ENCODE data around the gene GNMT.

GNMT gene

GRCh38 chr6:42960243-42961019 lies at the start of gene GNMT:
Gene GNMT (plus strand): TSS chr6:42960754. CDS start chr6:42960768, 14 bp downstream.
- peak in 1 of 2 donors; percentile 11 for DNase-seq (ENCODE audit: extremely low read depth in 1 of 2, low read depth in 1 of 2)

- DNase-seq (ENCODE audit: extremely low read depth in 1 of 2, low read depth in 1 of 2): no peak
Observed at GRCh38 chr6:42911171-42912021, 49.2 kb upstream of the GNMT start.

DNA sequence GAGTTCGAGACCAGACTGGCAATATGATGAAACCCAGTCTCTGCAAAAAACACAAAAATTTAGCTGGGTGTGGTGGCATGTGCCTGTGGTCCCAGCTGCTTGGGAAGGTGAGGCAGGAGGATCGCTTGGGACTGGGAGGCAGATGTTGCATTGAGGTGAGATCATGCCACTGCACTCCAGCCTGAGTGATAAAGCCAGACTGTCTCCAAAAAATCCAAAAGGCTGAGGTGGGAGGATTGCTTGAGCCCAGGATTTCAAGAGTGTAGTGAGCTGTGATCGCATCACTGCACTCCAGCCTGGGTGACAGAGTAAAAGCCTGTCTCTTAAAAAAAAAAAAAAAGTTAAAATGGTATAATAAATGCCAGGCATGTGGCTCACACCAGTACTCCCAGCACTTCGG lies 46.0 kb upstream of the GNMT start:
- DNase-seq (ENCODE audit: extremely low read depth in 1 of 2, low read depth in 1 of 2): no peak

- no peak for DNase-seq (ENCODE audit: extremely low read depth in 1 of 2, low read depth in 1 of 2)
Observed at GRCh38 chr6:42915732-42916131, 44.8 kb upstream of the GNMT start, which contains the start of gene PTCRA. Gene PTCRA (plus strand): TSS chr6:42916053. CDS start chr6:42916070, 17 bp downstream.

GRCh38 chr6:42916288-42916687 lies 44.3 kb upstream of the GNMT start:
- DNase-seq (ENCODE audit: extremely low read depth in 1 of 2, low read depth in 1 of 2): no peak

- DNase-seq (ENCODE audit: extremely low read depth in 1 of 2, low read depth in 1 of 2): no peak
Observed at GRCh38 chr6:42921801-42922200, 38.8 kb upstream of the GNMT start.

GRCh38 chr6:42923666-42924065 lies 36.9 kb upstream of the GNMT start:
- DNase-seq (ENCODE audit: extremely low read depth in 1 of 2, low read depth in 1 of 2): no peak

DNA sequence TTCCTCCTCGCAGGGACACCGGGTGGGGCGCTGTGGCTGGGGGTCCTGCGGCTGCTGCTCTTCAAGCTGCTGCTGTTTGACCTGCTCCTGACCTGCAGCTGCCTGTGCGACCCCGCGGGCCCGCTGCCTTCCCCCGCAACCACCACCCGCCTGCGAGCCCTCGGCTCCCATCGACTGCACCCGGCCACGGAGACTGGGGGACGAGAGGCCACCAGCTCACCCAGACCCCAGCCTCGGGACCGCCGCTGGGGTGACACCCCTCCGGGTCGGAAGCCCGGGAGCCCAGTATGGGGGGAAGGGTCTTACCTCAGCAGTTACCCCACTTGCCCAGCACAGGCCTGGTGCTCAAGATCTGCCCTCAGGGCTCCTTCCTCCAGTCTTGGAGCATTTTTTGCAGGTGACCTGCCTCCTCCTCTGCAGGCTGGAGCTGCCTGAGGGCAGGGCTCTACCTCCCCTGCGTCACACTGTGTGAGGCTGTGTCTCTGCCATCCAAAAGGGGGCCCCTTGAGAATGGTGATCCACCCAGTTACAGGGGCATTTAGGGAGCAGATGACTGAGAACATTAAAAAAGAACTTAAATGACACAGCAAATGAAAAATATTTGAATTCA lies 35.2 kb upstream of the GNMT start:
- no peak for DNase-seq (ENCODE audit: extremely low read depth in 1 of 2, low read depth in 1 of 2)

GRCh38 chr6:42928986-42929820 lies 31.4 kb upstream of the GNMT start, which contains the start of gene CNPY3:
Gene CNPY3 (plus strand): TSS chr6:42929480. CDS start chr6:42929571, 91 bp downstream.
- DNase-seq (ENCODE audit: extremely low read depth in 1 of 2, low read depth in 1 of 2): peak; percentile 87

GRCh38 chr6:42929821-42930360 lies 30.7 kb upstream of the GNMT start:
- DNase-seq (ENCODE audit: extremely low read depth in 1 of 2, low read depth in 1 of 2): peak; percentile 7 to 12

GRCh38 chr6:42932412-42932811 lies 28.1 kb upstream of the GNMT start:
- DNase-seq (ENCODE audit: extremely low read depth in 1 of 2, low read depth in 1 of 2): no peak

- no peak for DNase-seq (ENCODE audit: extremely low read depth in 1 of 2, low read depth in 1 of 2)
Observed at GRCh38 chr6:42933205-42933604, 27.3 kb upstream of the GNMT start.

DNA sequence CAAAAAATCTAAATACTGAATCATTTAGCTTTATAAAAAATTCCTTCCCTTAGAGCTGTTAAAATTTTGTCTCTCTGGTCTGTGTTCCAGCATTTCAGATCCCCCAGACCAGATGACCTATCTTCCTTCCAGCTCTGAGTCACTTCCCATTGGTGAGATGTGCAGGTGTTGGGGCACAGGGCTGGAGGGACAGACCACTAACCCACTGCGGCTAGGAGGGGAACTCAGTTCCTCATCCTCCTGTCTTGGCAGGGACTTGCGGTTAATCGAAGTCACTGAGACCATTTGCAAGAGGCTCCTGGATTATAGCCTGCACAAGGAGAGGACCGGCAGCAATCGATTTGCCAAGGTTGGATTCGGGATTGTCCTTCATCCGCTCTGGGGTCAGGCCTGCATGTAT lies 25.2 kb upstream of the GNMT start:
- no peak for DNase-seq (ENCODE audit: extremely low read depth in 1 of 2, low read depth in 1 of 2)

DNA sequence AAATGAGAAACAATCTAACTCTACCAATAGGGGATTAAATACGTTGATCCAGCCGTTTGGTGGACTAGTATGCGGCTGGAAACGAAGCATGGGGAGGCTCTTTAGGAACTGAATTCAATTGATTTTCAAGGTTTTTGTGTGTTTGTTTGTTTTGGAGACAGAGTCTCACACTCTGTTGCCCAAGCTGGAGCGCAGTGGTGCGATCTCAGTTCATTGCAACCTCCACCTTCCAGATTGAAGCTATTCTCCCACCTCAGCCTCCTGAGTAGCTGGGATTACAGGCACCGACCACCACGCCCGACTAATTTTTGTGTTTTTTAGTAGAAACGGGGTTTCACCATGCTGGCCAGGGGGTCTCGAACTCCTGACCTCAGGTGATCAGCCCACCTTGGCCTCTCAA lies 24.2 kb upstream of the GNMT start:
- DNase-seq (ENCODE audit: extremely low read depth in 1 of 2, low read depth in 1 of 2): no peak

GRCh38 chr6:42937548-42938427 lies 22.8 kb upstream of the GNMT start:
- DNase-seq (ENCODE audit: extremely low read depth in 1 of 2, low read depth in 1 of 2): no peak

DNA sequence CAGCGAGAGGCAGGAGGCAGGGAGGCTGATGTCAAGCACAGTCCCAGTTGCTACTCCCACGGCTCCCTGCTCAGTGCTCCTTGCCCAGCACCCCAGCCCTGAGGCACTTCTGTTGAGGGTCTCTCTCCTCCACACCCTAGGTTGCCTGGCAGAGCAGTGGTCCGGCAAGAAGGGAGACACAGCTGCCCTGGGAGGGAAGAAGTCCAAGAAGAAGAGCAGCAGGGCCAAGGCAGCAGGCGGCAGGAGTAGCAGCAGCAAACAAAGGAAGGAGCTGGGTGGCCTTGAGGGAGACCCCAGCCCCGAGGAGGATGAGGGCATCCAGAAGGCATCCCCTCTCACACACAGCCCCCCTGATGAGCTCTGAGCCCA lies 22.1 kb upstream of the GNMT start:
- no peak for DNase-seq (ENCODE audit: extremely low read depth in 1 of 2, low read depth in 1 of 2)

DNA sequence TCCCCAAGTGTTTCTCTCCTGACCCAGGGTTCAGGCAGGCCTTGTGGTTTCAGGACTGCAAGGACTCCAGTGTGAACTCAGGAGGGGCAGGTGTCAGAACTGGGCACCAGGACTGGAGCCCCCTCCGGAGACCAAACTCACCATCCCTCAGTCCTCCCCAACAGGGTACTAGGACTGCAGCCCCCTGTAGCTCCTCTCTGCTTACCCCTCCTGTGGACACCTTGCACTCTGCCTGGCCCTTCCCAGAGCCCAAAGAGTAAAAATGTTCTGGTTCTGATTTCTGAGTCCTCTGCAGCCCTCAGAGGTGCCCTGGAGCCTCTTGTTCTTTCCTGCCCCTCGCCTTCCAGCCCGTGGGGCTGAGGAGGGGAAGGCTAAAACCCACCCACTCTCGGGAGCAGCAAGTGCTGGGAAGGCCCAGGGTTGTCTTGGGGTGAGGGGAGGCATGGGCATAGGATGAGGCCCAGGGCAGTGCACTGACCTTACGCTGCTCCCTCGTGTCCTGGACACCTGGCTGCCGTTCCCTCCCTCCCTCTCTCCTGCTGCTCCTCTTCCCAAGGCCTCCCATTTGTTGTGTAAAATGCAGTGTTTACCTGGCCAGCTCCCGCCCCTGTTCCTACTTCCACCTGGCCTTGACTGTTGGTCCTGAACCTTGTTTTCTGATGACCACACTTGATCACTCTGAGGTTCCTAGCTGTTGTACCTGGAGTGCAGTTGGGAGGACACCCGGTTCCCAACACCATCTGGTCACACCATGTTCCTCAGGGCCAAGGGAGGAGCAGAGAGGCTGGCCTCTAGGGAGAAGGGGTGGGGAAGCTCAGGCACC lies 21.4 kb upstream of the GNMT start:
- no peak for DNase-seq (ENCODE audit: extremely low read depth in 1 of 2, low read depth in 1 of 2)

- no peak for DNase-seq (ENCODE audit: extremely low read depth in 1 of 2, low read depth in 1 of 2)
Observed at GRCh38 chr6:42939810-42940167, 20.8 kb upstream of the GNMT start.
